ENCODE data around the gene TLE5.
A peak's percentile ranks its signal among the peaks of the same experiment; 100 is the strongest.
"Not testable (repeated sequence)": the region's sequence is repeated elsewhere in the genome, so short reads cannot be mapped to it uniquely, and the experiment has no call there.

TLE5 gene

GRCh38 chr19:3095441-3096191 is 33.3 kb upstream of the TLE5 start:
- H3K9me3 ChIP-seq (ENCODE audit: control insufficient read depth, insufficient read depth, low read length): no peaks in the 10 kb centered on the region
- WGBS (ENCODE audit: insufficient coverage, insufficient read length): no CpG with 5 or more reads among the region's 31 CpGs
- no peak overlapping the region for H3K27ac ChIP-seq (ENCODE audit: low read length)
- H3K4me3 ChIP-seq (ENCODE audit: low read length): peak overlapping the region; percentile 97; the same call in 1 of the 2 replicates
- H3K36me3 ChIP-seq (ENCODE audit: control insufficient read depth, insufficient read depth, low read length): no peaks in the 10 kb centered on the region; the same call in 1 of the 2 replicates
- peaks cover 10% of the 10 kb centered on the region for H3K4me1 ChIP-seq (ENCODE audit: control insufficient read depth, insufficient read depth, low read length)
- no peaks in the 10 kb centered on the region for H3K27me3 ChIP-seq (ENCODE audit: control insufficient read depth, insufficient read depth, low read length)
- no peak for DNase-seq (ENCODE audit: low read depth, low spot score)

GRCh38 chr19:3094601-3095440 is 32.5 kb upstream of the TLE5 start:
- no peak for DNase-seq (ENCODE audit: low read depth, low spot score)
- H3K4me3 ChIP-seq (ENCODE audit: low read length): peak overlapping the region; percentile 97
- no peak overlapping the region for H3K27ac ChIP-seq (ENCODE audit: low read length)
- H3K9me3 ChIP-seq (ENCODE audit: control insufficient read depth, insufficient read depth, low read length): no peaks in the 10 kb centered on the region
- WGBS (ENCODE audit: insufficient coverage, insufficient read length): no CpG with 5 or more reads among the region's 57 CpGs
- H3K36me3 ChIP-seq (ENCODE audit: control insufficient read depth, insufficient read depth, low read length): no peaks in the 10 kb centered on the region; the same call in 1 of the 2 replicates
- H3K27me3 ChIP-seq (ENCODE audit: control insufficient read depth, insufficient read depth, low read length): no peaks in the 10 kb centered on the region
- H3K4me1 ChIP-seq (ENCODE audit: control insufficient read depth, insufficient read depth, low read length): peaks cover 10% of the 10 kb centered on the region

- H3K4me1 ChIP-seq (ENCODE audit: control insufficient read depth, insufficient read depth, low read length); H3K36me3 ChIP-seq (ENCODE audit: control insufficient read depth, insufficient read depth, low read length); H3K27ac ChIP-seq (ENCODE audit: low read length); H3K27me3 ChIP-seq (ENCODE audit: control insufficient read depth, insufficient read depth, low read length); H3K4me3 ChIP-seq (ENCODE audit: low read length); H3K9me3 ChIP-seq (ENCODE audit: control insufficient read depth, insufficient read depth, low read length); DNase-seq (ENCODE audit: low read depth, low spot score): not testable (repeated sequence)
- WGBS (ENCODE audit: insufficient coverage, insufficient read length): no CpG with 5 or more reads among the region's 7 CpGs
Observed at GRCh38 chr19:3089299-3089855, 27.1 kb upstream of the TLE5 start.

- H3K9me3 ChIP-seq (ENCODE audit: control insufficient read depth, insufficient read depth, low read length): no peaks in the 10 kb centered on the region
- H3K36me3 ChIP-seq (ENCODE audit: control insufficient read depth, insufficient read depth, low read length): no peaks in the 10 kb centered on the region
- no peak overlapping the region for H3K27ac ChIP-seq (ENCODE audit: low read length)
- no peaks in the 10 kb centered on the region for H3K27me3 ChIP-seq (ENCODE audit: control insufficient read depth, insufficient read depth, low read length)
- H3K4me3 ChIP-seq (ENCODE audit: low read length): no peak overlapping the region
- no peaks in the 10 kb centered on the region for H3K4me1 ChIP-seq (ENCODE audit: control insufficient read depth, insufficient read depth, low read length)
- DNase-seq (ENCODE audit: low read depth, low spot score): no peak
- no CpG with 5 or more reads among the region's 10 CpGs for WGBS (ENCODE audit: insufficient coverage, insufficient read length)
Observed at GRCh38 chr19:3087769-3088168, 25.5 kb upstream of the TLE5 start.

- Histone ChIP-seq H3K4me1 (ENCODE audit: control insufficient read depth, insufficient read depth, low read length) (no peaks in the 10 kb centered on the region), H3K9me3 (ENCODE audit: control insufficient read depth, insufficient read depth, low read length) (no peaks in the 10 kb centered on the region), H3K27ac (ENCODE audit: low read length) (no peak overlapping the region), H3K27me3 (ENCODE audit: control insufficient read depth, insufficient read depth, low read length) (no peaks in the 10 kb centered on the region), H3K36me3 (ENCODE audit: control insufficient read depth, insufficient read depth, low read length) (no peaks in the 10 kb centered on the region), H3K4me3 (ENCODE audit: low read length) (no peak overlapping the region)
- WGBS (ENCODE audit: insufficient coverage, insufficient read length): no CpG with 5 or more reads among the region's 10 CpGs
- no peak for DNase-seq (ENCODE audit: low read depth, low spot score)
Observed at GRCh38 chr19:3084943-3085342, 22.6 kb upstream of the TLE5 start.

- H3K9me3 ChIP-seq (ENCODE audit: control insufficient read depth, insufficient read depth, low read length): no peaks in the 10 kb centered on the region
- H3K36me3 ChIP-seq (ENCODE audit: control insufficient read depth, insufficient read depth, low read length): no peaks in the 10 kb centered on the region
- no peak for DNase-seq (ENCODE audit: low read depth, low spot score)
- H3K27me3 ChIP-seq (ENCODE audit: control insufficient read depth, insufficient read depth, low read length): no peaks in the 10 kb centered on the region
- no peak overlapping the region for H3K27ac ChIP-seq (ENCODE audit: low read length)
- H3K4me1 ChIP-seq (ENCODE audit: control insufficient read depth, insufficient read depth, low read length): no peaks in the 10 kb centered on the region
- no CpG with 5 or more reads among the region's 7 CpGs for WGBS (ENCODE audit: insufficient coverage, insufficient read length)
- H3K4me3 ChIP-seq (ENCODE audit: low read length): no peak overlapping the region
Observed at GRCh38 chr19:3083964-3084363, 21.7 kb upstream of the TLE5 start.

GRCh38 chr19:3082331-3082730 is 20.0 kb upstream of the TLE5 start:
- Histone ChIP-seq H3K4me3 (ENCODE audit: low read length) (no peak overlapping the region), H3K9me3 (ENCODE audit: control insufficient read depth, insufficient read depth, low read length) (no peaks in the 10 kb centered on the region), H3K27me3 (ENCODE audit: control insufficient read depth, insufficient read depth, low read length) (no peaks in the 10 kb centered on the region), H3K36me3 (ENCODE audit: control insufficient read depth, insufficient read depth, low read length) (no peaks in the 10 kb centered on the region), H3K27ac (ENCODE audit: low read length) (no peak overlapping the region), H3K4me1 (ENCODE audit: control insufficient read depth, insufficient read depth, low read length) (no peaks in the 10 kb centered on the region)
- no CpG with 5 or more reads among the region's 10 CpGs for WGBS (ENCODE audit: insufficient coverage, insufficient read length)
- no peak for DNase-seq (ENCODE audit: low read depth, low spot score)

- no CpG with 5 or more reads among the region's 12 CpGs for WGBS (ENCODE audit: insufficient coverage, insufficient read length)
- no peaks in the 10 kb centered on the region for H3K27me3 ChIP-seq (ENCODE audit: control insufficient read depth, insufficient read depth, low read length)
- no peak overlapping the region for H3K27ac ChIP-seq (ENCODE audit: low read length)
- peaks cover 2% of the 10 kb centered on the region; the same call in 1 of the 2 replicates for H3K4me1 ChIP-seq (ENCODE audit: control insufficient read depth, insufficient read depth, low read length)
- no peaks in the 10 kb centered on the region for H3K9me3 ChIP-seq (ENCODE audit: control insufficient read depth, insufficient read depth, low read length)
- no peak for DNase-seq (ENCODE audit: low read depth, low spot score)
- H3K36me3 ChIP-seq (ENCODE audit: control insufficient read depth, insufficient read depth, low read length): no peaks in the 10 kb centered on the region
- no peak overlapping the region for H3K4me3 ChIP-seq (ENCODE audit: low read length)
Observed at GRCh38 chr19:3080286-3080685, 18.0 kb upstream of the TLE5 start.

GRCh38 chr19:3079578-3079977 is 17.3 kb upstream of the TLE5 start:
- no peak overlapping the region for H3K4me3 ChIP-seq (ENCODE audit: low read length)
- no CpG with 5 or more reads among the region's 4 CpGs for WGBS (ENCODE audit: insufficient coverage, insufficient read length)
- no peak overlapping the region for H3K27ac ChIP-seq (ENCODE audit: low read length)
- no peaks in the 10 kb centered on the region for H3K36me3 ChIP-seq (ENCODE audit: control insufficient read depth, insufficient read depth, low read length)
- peaks cover 2% of the 10 kb centered on the region; the same call in 1 of the 2 replicates for H3K4me1 ChIP-seq (ENCODE audit: control insufficient read depth, insufficient read depth, low read length)
- H3K27me3 ChIP-seq (ENCODE audit: control insufficient read depth, insufficient read depth, low read length): no peaks in the 10 kb centered on the region
- no peak for DNase-seq (ENCODE audit: low read depth, low spot score)
- H3K9me3 ChIP-seq (ENCODE audit: control insufficient read depth, insufficient read depth, low read length): no peaks in the 10 kb centered on the region

GRCh38 chr19:3075605-3076431 is 13.5 kb upstream of the TLE5 start:
- peaks cover 2% of the 10 kb centered on the region; the same call in 1 of the 2 replicates for H3K4me1 ChIP-seq (ENCODE audit: control insufficient read depth, insufficient read depth, low read length)
- DNase-seq (ENCODE audit: low read depth, low spot score): no peak
- H3K4me3 ChIP-seq (ENCODE audit: low read length): no peak overlapping the region
- H3K9me3 ChIP-seq (ENCODE audit: control insufficient read depth, insufficient read depth, low read length): no peaks in the 10 kb centered on the region
- no peaks in the 10 kb centered on the region for H3K36me3 ChIP-seq (ENCODE audit: control insufficient read depth, insufficient read depth, low read length)
- WGBS (ENCODE audit: insufficient coverage, insufficient read length): no CpG with 5 or more reads among the region's 41 CpGs
- H3K27me3 ChIP-seq (ENCODE audit: control insufficient read depth, insufficient read depth, low read length): no peaks in the 10 kb centered on the region
- no peak overlapping the region for H3K27ac ChIP-seq (ENCODE audit: low read length)

Data from iPS DF 6.9 (cell line).